Neural progenitor cell (in vitro differentiated cells): Measurements from ENCODE around the gene MR1. TPM values are rescaled to one million over a fixed set of nuclear protein-coding genes. Genes with fewer than 3 reads are reported as not detected.
A peak's percentile ranks its signal among the peaks of the same experiment; 100 is the strongest.
"Not testable (repeated sequence)": the region's sequence is repeated elsewhere in the genome, so short reads cannot be mapped to it uniquely, and the experiment has no call there.

ENCODE experiments used
- DNase-seq: peaks from one replicate; pipeline ENCODE4 v3.0.0-alpha.2; 2016; ENCODE audit warnings: low spot score
- H2AFZ ChIP-seq: fragments of 200-600 bp; sonication (generic); replicated peaks from 2 replicates; pipeline ENCODE4 v1.6.1; 2016; ENCODE audit warnings: antibody characterized with exemption
- H3F3A ChIP-seq: fragments of 200-600 bp; sonication (generic); 2 replicates; pipeline ENCODE4 v1.6.1; 2016; ENCODE audit warnings: antibody characterized with exemption, low read depth
- H3K27ac ChIP-seq: fragments of 200-600 bp; sonication (generic); 2 replicates; pipeline ENCODE4 v1.5.1; 2016; ENCODE audit warnings: mild to moderate bottlenecking
- H3K27me3 ChIP-seq: fragments of 200-600 bp; sonication (generic); 2 replicates; pipeline ENCODE4 v1.6.1; 2016; ENCODE audit warnings: mild to moderate bottlenecking, moderate library complexity
- H3K36me3 ChIP-seq: fragments of 200-600 bp; sonication (generic); 2 replicates; pipeline ENCODE4 v1.5.1; 2016
- H3K4me1 ChIP-seq: fragments of 200-600 bp; sonication (generic); 2 replicates; pipeline ENCODE4 v1.6.1; 2016; ENCODE audit warnings: mixed run types
- H3K4me2 ChIP-seq: fragments of 200-600 bp; sonication (generic); 2 replicates; pipeline ENCODE4 v1.6.1; 2016
- H3K4me3 ChIP-seq: fragments of 200-600 bp; sonication (generic); 2 replicates; pipeline ENCODE4 v1.5.1; 2016
- H3K79me2 ChIP-seq: fragments of 200-600 bp; sonication (generic); 2 replicates; pipeline ENCODE4 v1.6.1; 2016; ENCODE audit warnings: low read depth
- H3K9ac ChIP-seq: fragments of 200-600 bp; sonication (generic); 2 replicates; pipeline ENCODE4 v1.6.1; 2016
- H3K9me3 ChIP-seq: fragments of 200-600 bp; sonication (generic); 2 replicates; pipeline ENCODE4 v1.5.1; 2016; ENCODE audit warnings: low read depth
- H4K20me1 ChIP-seq: fragments of 200-600 bp; sonication (generic); 2 replicates; pipeline ENCODE4 v1.6.1; 2016; ENCODE audit warnings: low read depth
- H3K27ac Mint-ChIP-seq: 3 replicates; pipeline ENCODE4 v1.8.0; 2021; ENCODE audit warnings: mixed read lengths
- H3K27me3 Mint-ChIP-seq: 2 replicates; pipeline ENCODE4 v1.8.0; 2022; ENCODE audit warnings: low read depth, mild to moderate bottlenecking, inconsistent platforms, moderate library complexity, mixed read lengths; ENCODE audit not compliant: insufficient read depth
- H3K36me3 Mint-ChIP-seq: 3 replicates; pipeline ENCODE4 v1.8.0; 2021; ENCODE audit warnings: mixed read lengths
- H3K4me1 Mint-ChIP-seq: 3 replicates; pipeline ENCODE4 v1.8.0; 2021; ENCODE audit warnings: mixed read lengths
- H3K4me3 Mint-ChIP-seq: 3 replicates; pipeline ENCODE4 v1.8.0; 2021; ENCODE audit warnings: mild to moderate bottlenecking, moderate library complexity, mixed read lengths
- H3K9me3 Mint-ChIP-seq: 3 replicates; pipeline ENCODE4 v1.8.0; 2020; ENCODE audit warnings: mixed read lengths
- CTCF ChIP-seq: fragments of 200-600 bp; sonication (generic); IDR thresholded peaks from 2 replicates; pipeline ENCODE4 v1.5.1; 2017; ENCODE audit warnings: antibody characterized with exemption, mild to moderate bottlenecking
- EZH2 ChIP-seq: fragments of 200-600 bp; sonication (generic); IDR thresholded peaks from 2 replicates; pipeline ENCODE4 v1.6.1; 2017; ENCODE audit warnings: antibody characterized with exemption, mild to moderate bottlenecking, moderate library complexity
- EZH2phosphoT487 ChIP-seq: fragments of 200-600 bp; sonication (generic); IDR thresholded peaks from 2 replicates; pipeline ENCODE4 v1.6.1; 2017; ENCODE audit warnings: antibody characterized with exemption
- total RNA-seq: library from RNA; depleted of rRNA; stranded (reverse); fragments of >200 nt; gene quantifications from 2 replicates; pipeline ENCODE4 v1.2.3, GENCODE V29; 2015; ENCODE audit warnings: low replicate concordance

Gene MR1
- total RNA-seq, 1 donor from 2014 or later = not detected

- TF ChIP-seq EZH2phosphoT487 (no peak), EZH2 (no peak), CTCF (no peak)
- H2AFZ ChIP-seq = no peak overlapping the region
- H3K9me3 ChIP-seq = no peaks in the 10 kb centered on the region
- Mint-ChIP-seq H3K4me1 (peaks cover 19% of the 10 kb centered on the region), H3K27me3 (peaks cover 12% of the 10 kb centered on the region), H3K36me3 (no peaks in the 10 kb centered on the region), H3K4me3 (no peak overlapping the region), H3K27ac (no peak overlapping the region), H3K9me3 (peaks cover 6% of the 10 kb centered on the region)
- H3K4me1 ChIP-seq = peaks cover 13% of the 10 kb centered on the region
- no peaks in the 10 kb centered on the region for H3K79me2 ChIP-seq
- no peaks in the 10 kb centered on the region for H3K27me3 ChIP-seq
- H3K36me3 ChIP-seq = no peaks in the 10 kb centered on the region
- H3K9ac ChIP-seq = no peak overlapping the region
- H4K20me1 ChIP-seq = no peaks in the 10 kb centered on the region
- no peak overlapping the region for H3K4me2 ChIP-seq
- no peak overlapping the region for H3K27ac ChIP-seq
- DNase-seq = no peak
- H3K4me3 ChIP-seq = no peak overlapping the region
- H3F3A ChIP-seq = peaks cover 12% of the 10 kb centered on the region
Measured at GRCh38 chr1:181060066-181060465, 26.3 kb downstream of the MR1 start.

GRCh38 chr1:181060947-181061346, 27.2 kb downstream of the MR1 start:
- H3K27me3 Mint-ChIP-seq = peaks cover 12% of the 10 kb centered on the region
- H3K4me3 Mint-ChIP-seq, H3K4me3 ChIP-seq: not testable (repeated sequence)

GRCh38 chr1:181061487-181061886, 27.7 kb downstream of the MR1 start:
- Histone ChIP-seq H3K27ac (no peak overlapping the region), H3K9me3 (no peaks in the 10 kb centered on the region), H3K79me2 (no peaks in the 10 kb centered on the region), H4K20me1 (no peaks in the 10 kb centered on the region), H2AFZ (no peak overlapping the region), H3K4me1 (peaks cover 13% of the 10 kb centered on the region), H3K4me2 (no peak overlapping the region), H3K36me3 (no peaks in the 10 kb centered on the region), H3F3A (peaks cover 15% of the 10 kb centered on the region), H3K9ac (no peak overlapping the region), H3K27me3 (no peaks in the 10 kb centered on the region), H3K4me3 (no peak overlapping the region)
- Mint-ChIP-seq H3K9me3 (peaks cover 8% of the 10 kb centered on the region), H3K27me3 (peaks cover 13% of the 10 kb centered on the region), H3K27ac (no peak overlapping the region), H3K36me3 (no peaks in the 10 kb centered on the region), H3K4me3 (no peak overlapping the region), H3K4me1 (peaks cover 19% of the 10 kb centered on the region)
- DNase-seq = no peak
- TF ChIP-seq EZH2 (no peak), EZH2phosphoT487 (no peak), CTCF (no peak)

More at GRCh38 chr1:181060947-181061346, 27.2 kb downstream of the MR1 start:
- H3K27ac ChIP-seq, H3K4me2 ChIP-seq, H3K79me2 ChIP-seq, H3K9ac ChIP-seq, H3K27ac Mint-ChIP-seq, H2AFZ ChIP-seq, H3K36me3 ChIP-seq, DNase-seq, H3K27me3 ChIP-seq, H4K20me1 ChIP-seq, H3K36me3 Mint-ChIP-seq, H3K9me3 Mint-ChIP-seq, H3K9me3 ChIP-seq: not testable (repeated sequence)
- H3K4me1 Mint-ChIP-seq = peaks cover 19% of the 10 kb centered on the region
- Histone ChIP-seq H3F3A (peaks cover 12% of the 10 kb centered on the region), H3K4me1 (peaks cover 13% of the 10 kb centered on the region)

GRCh38 chr1:181061891-181062835, 28.4 kb downstream of the MR1 start:
- Histone ChIP-seq H3K4me2 (no peak overlapping the region), H4K20me1 (no peaks in the 10 kb centered on the region), H3K79me2 (no peaks in the 10 kb centered on the region), H3K4me1 (peaks cover 13% of the 10 kb centered on the region), H3K9ac (no peak overlapping the region), H3K9me3 (no peaks in the 10 kb centered on the region), H3K36me3 (no peaks in the 10 kb centered on the region), H3K4me3 (no peak overlapping the region), H3K27ac (no peak overlapping the region), H2AFZ (peak overlapping the region; percentile 39), H3F3A (peaks cover 15% of the 10 kb centered on the region), H3K27me3 (no peaks in the 10 kb centered on the region)
- Mint-ChIP-seq H3K36me3 (no peaks in the 10 kb centered on the region), H3K9me3 (peaks cover 8% of the 10 kb centered on the region), H3K4me1 (peaks cover 19% of the 10 kb centered on the region), H3K27ac (no peak overlapping the region), H3K4me3 (no peak overlapping the region), H3K27me3 (peaks cover 10% of the 10 kb centered on the region)
- no peak for DNase-seq
- no peak for TF ChIP-seq EZH2phosphoT487
- no peak for TF ChIP-seq EZH2
- no peak for TF ChIP-seq CTCF
